Keratinocyte (primary cell): ENCODE results near the gene ERC2. TPM values are rescaled to one million over a fixed set of nuclear protein-coding genes. Genes with fewer than 3 reads are reported as not detected.

Experiments
- DNase-seq: peaks from one replicate; pipeline ENCODE4 v3.0.0-alpha.2; 2011; ENCODE audit warnings: low read depth, missing footprints, low spot score
- FAIRE-seq: peaks from 2 replicates; lab custom pipeline; 2011; peaks lifted over from hg19 to GRCh38; lab: Jason Lieb, UNC
- H2AFZ ChIP-seq: 2 replicates; pipeline ENCODE4 v1.6.0; 2012; ENCODE audit warnings: low read length, control low read depth, inconsistent platforms; ENCODE audit not compliant: control insufficient read depth
- H3K27ac ChIP-seq: 2 replicates; pipeline ENCODE4 v1.5.1; 2011; ENCODE audit warnings: low read length; ENCODE audit not compliant: control insufficient read depth, insufficient read depth
- H3K27me3 ChIP-seq: 3 replicates; pipeline ENCODE4 v1.6.0; 2011; ENCODE audit warnings: low read length; ENCODE audit not compliant: control insufficient read depth, insufficient read depth; ENCODE audit errors: extremely low read depth
- H3K36me3 ChIP-seq, 2 experiments: 2 replicates in 1 of 2; 3 replicates in 1 of 2; pipeline ENCODE4 v1.5.1; 2011; ENCODE audit warnings: low read length in 2 of 2, mild to moderate bottlenecking in 1 of 2; ENCODE audit not compliant: control insufficient read depth in 2 of 2, insufficient read depth in 2 of 2; ENCODE audit errors: extremely low read depth in 1 of 2
- H3K4me1 ChIP-seq: 3 replicates; pipeline ENCODE4 v1.5.1; 2011; ENCODE audit warnings: low read length; ENCODE audit not compliant: control insufficient read depth, insufficient read depth; ENCODE audit errors: extremely low read depth
- H3K4me2 ChIP-seq: 3 replicates; pipeline ENCODE4 v1.6.0; 2011; ENCODE audit warnings: low read depth, low read length; ENCODE audit not compliant: control insufficient read depth, insufficient read depth; ENCODE audit errors: extremely low read depth
- H3K4me3 ChIP-seq, 3 experiments: fragments of 200-600 bp in 1 of 3; sonication (generic) in 1 of 3; 2 replicates in 2 of 3; 3 replicates in 1 of 3; pipeline ENCODE4 v1.5.1; 2011 to 2016; ENCODE audit warnings: low read length in 3 of 3, mild to moderate bottlenecking in 3 of 3, control low read depth in 2 of 3, inconsistent platforms in 1 of 3, low read depth in 1 of 3, mixed read lengths in 1 of 3, mixed run types in 1 of 3, moderate library complexity in 1 of 3; ENCODE audit not compliant: control insufficient read depth in 2 of 3, insufficient read depth in 2 of 3; ENCODE audit errors: extremely low read depth in 1 of 3
- H3K79me2 ChIP-seq: 2 replicates; pipeline ENCODE4 v1.6.0; 2012; ENCODE audit warnings: low read length; ENCODE audit not compliant: control insufficient read depth, insufficient read depth
- H3K9ac ChIP-seq: 3 replicates; pipeline ENCODE4 v1.6.0; 2011; ENCODE audit warnings: low read length; ENCODE audit not compliant: control insufficient read depth, insufficient read depth; ENCODE audit errors: extremely low read depth
- H3K9me1 ChIP-seq: 3 replicates; pipeline ENCODE4 v1.6.0; 2011; ENCODE audit warnings: low read length; ENCODE audit not compliant: control insufficient read depth, insufficient read depth; ENCODE audit errors: extremely low read depth
- H3K9me3 ChIP-seq: 2 replicates; pipeline ENCODE4 v1.5.1; 2012; ENCODE audit warnings: low read depth, low read length; ENCODE audit not compliant: control insufficient read depth
- H4K20me1 ChIP-seq: 3 replicates; pipeline ENCODE4 v1.6.0; 2011; ENCODE audit warnings: low read length; ENCODE audit not compliant: control insufficient read depth, insufficient read depth; ENCODE audit errors: extremely low read depth
- EZH2 ChIP-seq: IDR thresholded peaks from one replicate; pipeline ENCODE4 v1.6.1; 2012; ENCODE audit warnings: inconsistent platforms, mild to moderate bottlenecking, low read length, moderate library complexity
- dilution Hi-C: fragments of 300-500 bp; cut with MboI; formaldehyde crosslinking; loops from one replicate; pipeline ENCODE4 v1.7.0; 2020; ENCODE audit warnings: low sequenced_read_pairs; ENCODE audit not compliant: extremely low pct_ligation_motif_present
- polyA plus RNA-seq, 5 experiments: library from polyadenylated mRNA; depleted of rRNA in 3 of 5; stranded (reverse) in 3 of 5; stranded (forward) in 1 of 5; unstranded in 1 of 5; fragments of >200 nt; gene quantifications; 1 replicate in 1 of 5; 2 replicates in 3 of 5; 3 replicates in 1 of 5; pipeline versions ENCODE4 v1.2.1 to v1.2.3, GENCODE V29; 2011 to 2012; ENCODE audit warnings: missing spikeins in 2 of 5, low read depth in 1 of 5, low replicate concordance in 1 of 5
- TF ChIP-seq, protein P1 (sequence below), 3 experiments: IDR thresholded peaks in 1 of 3; conservative IDR thresholded peaks in 1 of 3; optimal IDR thresholded peaks in 1 of 3; 2 replicates in 2 of 3; 3 replicates in 1 of 3; pipeline versions ENCODE3 to v1.5.1; 2011; ENCODE audit warnings: low read length in 3 of 3, mild to moderate bottlenecking in 3 of 3, moderate library complexity in 2 of 3, control low read depth in 1 of 3, inconsistent platforms in 1 of 3; ENCODE audit not compliant: insufficient read depth in 2 of 3; ENCODE audit errors: extremely low read depth in 1 of 3

The ERC2 gene
- polyA plus RNA-seq, 1 donor (not counting 4 experiments of a cell fraction or from before 2014, with no cell fraction given), result 0.08 TPM

DNA sequence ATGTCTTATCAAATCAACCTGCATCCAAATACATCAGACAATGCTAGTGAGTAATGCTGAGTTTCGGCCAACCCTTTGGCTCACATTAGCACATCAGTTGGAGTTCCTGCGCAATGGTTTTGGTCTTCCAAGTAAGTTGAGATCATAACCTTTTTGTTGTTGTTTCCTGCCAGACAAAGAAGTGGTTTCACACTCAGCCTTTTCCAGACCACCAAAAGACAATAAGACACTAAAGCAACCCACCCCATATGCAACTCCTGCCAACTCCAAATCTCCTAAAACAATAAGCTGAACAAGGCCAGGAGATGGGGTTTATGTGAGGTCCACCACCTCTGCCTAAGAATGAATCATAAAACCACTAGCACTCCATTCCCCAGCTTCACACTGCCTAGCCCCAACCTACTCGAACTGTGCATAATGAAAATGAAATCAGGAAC, 177.0 kb downstream of the ERC2 start:
- H3K9me3 ChIP-seq, result no peaks in the 10 kb centered on the region
- no peaks in the 10 kb centered on the region for H4K20me1 ChIP-seq
- H2AFZ ChIP-seq, result no peak overlapping the region
- TF ChIP-seq EZH2, result no peak
- TF ChIP-seq, protein P1, sequence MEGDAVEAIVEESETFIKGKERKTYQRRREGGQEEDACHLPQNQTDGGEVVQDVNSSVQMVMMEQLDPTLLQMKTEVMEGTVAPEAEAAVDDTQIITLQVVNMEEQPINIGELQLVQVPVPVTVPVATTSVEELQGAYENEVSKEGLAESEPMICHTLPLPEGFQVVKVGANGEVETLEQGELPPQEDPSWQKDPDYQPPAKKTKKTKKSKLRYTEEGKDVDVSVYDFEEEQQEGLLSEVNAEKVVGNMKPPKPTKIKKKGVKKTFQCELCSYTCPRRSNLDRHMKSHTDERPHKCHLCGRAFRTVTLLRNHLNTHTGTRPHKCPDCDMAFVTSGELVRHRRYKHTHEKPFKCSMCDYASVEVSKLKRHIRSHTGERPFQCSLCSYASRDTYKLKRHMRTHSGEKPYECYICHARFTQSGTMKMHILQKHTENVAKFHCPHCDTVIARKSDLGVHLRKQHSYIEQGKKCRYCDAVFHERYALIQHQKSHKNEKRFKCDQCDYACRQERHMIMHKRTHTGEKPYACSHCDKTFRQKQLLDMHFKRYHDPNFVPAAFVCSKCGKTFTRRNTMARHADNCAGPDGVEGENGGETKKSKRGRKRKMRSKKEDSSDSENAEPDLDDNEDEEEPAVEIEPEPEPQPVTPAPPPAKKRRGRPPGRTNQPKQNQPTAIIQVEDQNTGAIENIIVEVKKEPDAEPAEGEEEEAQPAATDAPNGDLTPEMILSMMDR (optimal IDR thresholded peaks at IDR 0.05 in 1 of 3, IDR thresholded peaks at IDR 0.05 in 1 of 3, conservative IDR thresholded peaks at IDR 0.05 in 1 of 3; ENCODE audit: extremely low read depth in 1 of 3, insufficient read depth in 2 of 3, low read length in 3 of 3), result no peak
- H3K4me3 ChIP-seq, result no peak overlapping the region
- FAIRE-seq, result no peak
- no peak overlapping the region for H3K4me2 ChIP-seq
- dilution Hi-C loops, result no loop called here
- no peaks in the 10 kb centered on the region for H3K27me3 ChIP-seq
- no peaks in the 10 kb centered on the region for H3K79me2 ChIP-seq
- no peaks in the 10 kb centered on the region for H3K36me3 ChIP-seq
- H3K9ac ChIP-seq, result no peak overlapping the region
- DNase-seq, result no peak
- no peaks in the 10 kb centered on the region for H3K9me1 ChIP-seq
- no peaks in the 10 kb centered on the region for H3K4me1 ChIP-seq
- no peak overlapping the region for H3K27ac ChIP-seq

DNA sequence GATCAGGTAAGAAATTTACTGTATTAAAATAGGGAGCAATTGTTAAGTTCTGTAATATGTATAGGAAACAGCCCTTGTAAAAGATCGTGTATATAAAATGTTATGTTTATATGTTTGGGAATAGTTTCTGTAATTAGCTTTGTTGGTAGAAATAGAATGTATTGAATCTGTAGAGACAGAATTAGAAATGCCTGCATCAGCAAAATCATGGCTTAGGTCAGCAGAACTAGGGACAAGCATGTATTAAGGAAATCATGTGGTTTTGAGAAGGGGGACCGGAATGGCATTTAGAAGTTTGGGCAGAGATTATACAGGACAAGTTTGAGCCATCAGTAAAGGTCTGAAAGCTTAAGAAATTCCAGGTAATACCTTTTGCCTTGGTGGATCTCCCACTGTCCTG, 177.9 kb downstream of the ERC2 start:
- no peak for DNase-seq
- H3K4me3 ChIP-seq, result no peak overlapping the region
- FAIRE-seq, result no peak

More for the DNA sequence above, 177.9 kb downstream of the ERC2 start:
- Histone ChIP-seq H3K79me2 (no peaks in the 10 kb centered on the region), H3K27me3 (no peaks in the 10 kb centered on the region), H3K4me1 (no peaks in the 10 kb centered on the region), H3K27ac (no peak overlapping the region), H3K9ac (no peak overlapping the region), H4K20me1 (no peaks in the 10 kb centered on the region), H3K36me3 (no peaks in the 10 kb centered on the region), H3K9me1 (no peaks in the 10 kb centered on the region), H2AFZ (no peak overlapping the region), H3K9me3 (no peaks in the 10 kb centered on the region), H3K4me2 (no peak overlapping the region)
- TF ChIP-seq, protein P1 (optimal IDR thresholded peaks at IDR 0.05 in 1 of 3, IDR thresholded peaks at IDR 0.05 in 1 of 3, conservative IDR thresholded peaks at IDR 0.05 in 1 of 3; ENCODE audit: extremely low read depth in 1 of 3, insufficient read depth in 2 of 3, low read length in 3 of 3), result no peak
- TF ChIP-seq EZH2, result no peak
- dilution Hi-C loops, result no loop called here
